IPS DF 4.7 (cell line): ENCODE data around the gene FBXL17.
A peak's percentile ranks its signal among the peaks of the same experiment; 100 is the strongest.

Source experiments
- DNase-seq: peaks from one replicate; pipeline ENCODE4 v3.0.0-alpha.2; 2013; ENCODE audit warnings: low spot score; ENCODE audit errors: extremely low read depth

Gene FBXL17

GRCh38 chr5:108249785-108250426, 132.0 kb downstream of the FBXL17 start:
- DNase-seq: no peak

GRCh38 chr5:108249095-108249784, 132.7 kb downstream of the FBXL17 start:
- no peak for DNase-seq

GRCh38 chr5:108238936-108239887, 142.7 kb downstream of the FBXL17 start:
- no peak for DNase-seq

GRCh38 chr5:108238461-108238860, 143.4 kb downstream of the FBXL17 start:
- no peak for DNase-seq

- no peak for DNase-seq
Measured at GRCh38 chr5:108233617-108234155, 148.2 kb downstream of the FBXL17 start.

GRCh38 chr5:108232805-108233204, 149.1 kb downstream of the FBXL17 start:
- DNase-seq: no peak

GRCh38 chr5:108222011-108222410, 159.9 kb downstream of the FBXL17 start:
- DNase-seq: no peak

GRCh38 chr5:108220834-108221233, 161.1 kb downstream of the FBXL17 start:
- DNase-seq: no peak

GRCh38 chr5:108216890-108217289, 165.0 kb downstream of the FBXL17 start:
- no peak for DNase-seq

- no peak for DNase-seq
Measured at GRCh38 chr5:108214857-108215256, 167.0 kb downstream of the FBXL17 start.

GRCh38 chr5:108212775-108213346, 169.0 kb downstream of the FBXL17 start:
- DNase-seq: peak; percentile 19

- no peak for DNase-seq
Measured at GRCh38 chr5:108206707-108207106, 175.2 kb downstream of the FBXL17 start.

GRCh38 chr5:108201721-108202120, 180.2 kb downstream of the FBXL17 start:
- DNase-seq: no peak

GRCh38 chr5:108196276-108196675, 185.6 kb downstream of the FBXL17 start:
- no peak for DNase-seq

GRCh38 chr5:108193021-108193795, 188.7 kb downstream of the FBXL17 start:
- DNase-seq: no peak

GRCh38 chr5:108184940-108185339, 197.0 kb downstream of the FBXL17 start:
- DNase-seq: no peak

GRCh38 chr5:108181975-108182374, 199.9 kb downstream of the FBXL17 start:
- DNase-seq: no peak

GRCh38 chr5:108174286-108174685, 207.6 kb downstream of the FBXL17 start:
- DNase-seq: no peak

GRCh38 chr5:108171759-108172158, 210.1 kb downstream of the FBXL17 start:
- no peak for DNase-seq

- no peak for DNase-seq
Measured at GRCh38 chr5:108168915-108169314, 213.0 kb downstream of the FBXL17 start.

- no peak for DNase-seq
Measured at GRCh38 chr5:108167174-108167573, 214.7 kb downstream of the FBXL17 start.
